SK-N-MC (cell line): ENCODE data around the gene NUAK1.

Experiments
- EZH2 ChIP-seq: fragments of 200-600 bp; sonication (generic); IDR thresholded peaks from one replicate; pipeline ENCODE4 v1.6.1; 2017; ENCODE audit warnings: antibody characterized with exemption
- POLR2AphosphoS5 ChIP-seq: IDR thresholded peaks from 2 replicates; pipeline ENCODE4 v1.6.1; 2012; ENCODE audit warnings: mild to moderate bottlenecking, low read depth, low read length, borderline replicate concordance

GRCh38 chr12:106039646-106040404, 98.9 kb downstream of the NUAK1 start:
- TF ChIP-seq EZH2 (no peak), POLR2AphosphoS5 (no peak)
